OCI-LY7 (cell line): ENCODE data around the gene CRTC2. TPM values are rescaled to one million over a fixed set of nuclear protein-coding genes. Genes with fewer than 3 reads are reported as not detected.

Experiments
- BruUV-seq: library from RNA; stranded (reverse); fragments of 400-500 nt; replicated peaks from 2 replicates; lab custom pipeline; 2021; lab: Mats Ljungman, UMichigan
- CTCF ChIA-PET: fragments of 300-600 bp; sonication (Branson Sonifier 250); formaldehyde crosslinking; loops from one replicate; lab custom pipeline; 2022; ENCODE audit warnings: antibody characterized with exemption; ENCODE audit not compliant: unreplicated experiment; lab: Charles Lee
- POLR2A ChIA-PET: fragments of 300-600 bp; sonication (Branson Sonifier 250); formaldehyde crosslinking; loops from one replicate; lab custom pipeline; 2022; ENCODE audit warnings: antibody characterized with exemption; lab: Charles Lee
- DNase-seq: peaks from one replicate; pipeline ENCODE4 v3.0.0-alpha.2; 2015; ENCODE audit warnings: low spot score
- H2AFZ ChIP-seq: fragments of 200-600 bp; sonication (generic), shearing (Covaris generic); 2 replicates; pipeline ENCODE4 v1.6.1; 2014; ENCODE audit warnings: mild to moderate bottlenecking, antibody characterized with exemption, low read length, moderate library complexity
- H3K27ac ChIP-seq: fragments of 200-600 bp; sonication (generic); 2 replicates; pipeline ENCODE4 v1.5.1; 2014; ENCODE audit warnings: mixed run types, low read depth, mild to moderate bottlenecking, moderate library complexity, low read length, inconsistent platforms; ENCODE audit not compliant: poor library complexity, severe bottlenecking
- H3K36me3 ChIP-seq: fragments of 200-600 bp; sonication (generic); 2 replicates; pipeline ENCODE4 v1.6.1; 2014; ENCODE audit warnings: mild to moderate bottlenecking, antibody characterized with exemption, low read length, moderate library complexity, mixed read lengths; ENCODE audit not compliant: insufficient read depth
- H3K4me1 ChIP-seq: fragments of 200-600 bp; sonication (generic); 2 replicates; pipeline ENCODE4 v1.5.1; 2014; ENCODE audit warnings: mild to moderate bottlenecking, low read length; ENCODE audit not compliant: insufficient read depth, poor library complexity, severe bottlenecking
- H3K4me2 ChIP-seq: fragments of 200-600 bp; sonication (generic); 2 replicates; pipeline ENCODE4 v1.6.1; 2014; ENCODE audit warnings: mild to moderate bottlenecking, low read length
- H3K4me3 ChIP-seq: fragments of 200-600 bp; sonication (generic); 2 replicates; pipeline ENCODE4 v1.5.1; 2014; ENCODE audit warnings: mild to moderate bottlenecking, low read depth, low read length; ENCODE audit not compliant: poor library complexity, severe bottlenecking
- H3K79me2 ChIP-seq: fragments of 200-600 bp; sonication (generic); 2 replicates; pipeline ENCODE4 v1.6.1; 2016; ENCODE audit warnings: low read depth, mild to moderate bottlenecking, low read length, moderate library complexity, mixed read lengths; ENCODE audit not compliant: insufficient read depth
- H3K9me2 ChIP-seq: fragments of 200-600 bp; sonication (generic); 2 replicates; pipeline ENCODE4 v1.6.1; 2016; ENCODE audit warnings: mild to moderate bottlenecking, low read length, mixed read lengths; ENCODE audit not compliant: insufficient read depth
- H3K9me3 ChIP-seq: fragments of 200-600 bp; sonication (generic); 2 replicates; pipeline ENCODE4 v1.6.1; 2014; ENCODE audit warnings: mild to moderate bottlenecking, mixed run types, low read length, mixed read lengths
- H4K20me1 ChIP-seq: fragments of 200-600 bp; sonication (generic); 2 replicates; pipeline ENCODE4 v1.6.1; 2014; ENCODE audit warnings: mild to moderate bottlenecking, antibody characterized with exemption, low read length, moderate library complexity, mixed read lengths; ENCODE audit not compliant: insufficient read depth
- CTCF ChIP-seq: fragments of 200-600 bp; sonication (generic); conservative IDR thresholded peaks from 2 replicates; pipeline ENCODE4 v1.5.1; 2014; ENCODE audit warnings: mild to moderate bottlenecking, antibody characterized with exemption, low read length, moderate library complexity, mixed read lengths
- EZH2phosphoT487 ChIP-seq: fragments of 200-600 bp; sonication (generic); IDR thresholded peaks from 2 replicates; pipeline ENCODE4 v1.6.1; 2018; ENCODE audit warnings: low read depth, borderline replicate concordance, mild to moderate bottlenecking, mixed run types, antibody characterized with exemption, low read length, moderate library complexity, mixed read lengths
- intact Hi-C: fragments of 100-400 bp; cut with micrococcal nuclease; formaldehyde crosslinking; loops from one replicate; pipeline ENCODE4 v1.10.0; 2022; ENCODE audit not compliant: unreplicated experiment
- total RNA-seq, 2 experiments: library from RNA; depleted of rRNA in 1 of 2; stranded (reverse); fragments of >200 nt in 1 of 2; shearing (Covaris generic) in 1 of 2; gene quantifications; 2 replicates each; pipeline ENCODE4 v1.2.3, GENCODE V29; 2014 to 2022

The CRTC2 gene
- total RNA-seq, 2 experiments from 2014 or later, result 15.6 to 65.6 TPM

- TF ChIP-seq EZH2phosphoT487, result no peak
- TF ChIP-seq CTCF, result no peak
- peak within 1 kb of the TSS; percentile 77 for H3K27ac ChIP-seq
- POLR2A ChIA-PET, result interaction anchor here (0.9 to 1.9 kb wide), 7 partner anchors 8 to 220 kb away, joined by 3 to 5 read pairs (median 4); partner anchors contain the start of genes JTB and SLC39A1
- H3K9me3 ChIP-seq, result no peaks in the 10 kb centered on the region
- CTCF ChIA-PET, result interaction anchor here (0.6 to 1.7 kb wide), 7 partner anchors 8 to 454 kb away, joined by 3 to 6 read pairs (median 3); partner anchors contain the start of gene JTB
- peak within 1 kb of the TSS; percentile 64 for H3K4me2 ChIP-seq
- intact Hi-C loops, result loop anchor here (1.0 to 10.0 kb wide), 6 partner anchors 39 to 471 kb away; partner anchors contain the start of gene DENND4B
- no peaks in the 10 kb centered on the region for H3K9me2 ChIP-seq
- no peak for DNase-seq
- peak within 1 kb of the TSS; percentile 43 for H3K4me3 ChIP-seq
- H2AFZ ChIP-seq, result peak within 1 kb of the TSS; percentile 98
- H3K4me1 ChIP-seq, result peaks cover 37% of the 10 kb centered on the region
- peaks cover 5% of the 10 kb centered on the region for H3K36me3 ChIP-seq
- no TSS peak for BruUV-seq
- peaks cover 6% of the 10 kb centered on the region for H3K79me2 ChIP-seq
- H4K20me1 ChIP-seq, result no peaks in the 10 kb centered on the region
These were observed 27.7 kb upstream of the CRTC2 start, which contains the start of gene RAB13 for GRCh38 chr1:153985941-153986761. Gene RAB13, minus strand, starts transcription at chr1:153986339. Its CDS starts 103 bp downstream, at chr1:153986236.

GRCh38 chr1:153985341-153985912 is 27.0 kb upstream of the CRTC2 start:
- H4K20me1 ChIP-seq, result no peaks in the 10 kb centered on the region
- peak overlapping the region; percentile 98; the same call in 1 of the 2 replicates for H2AFZ ChIP-seq
- H3K4me2 ChIP-seq, result no peak overlapping the region; the same call in 1 of the 2 replicates
- no peak for TF ChIP-seq CTCF
- no peak for TF ChIP-seq EZH2phosphoT487
- no TSS peak for BruUV-seq
- no peak overlapping the region for H3K27ac ChIP-seq
- intact Hi-C loops, result loop anchor here (10.0 kb wide), 1 partner anchor 471 kb away; no protein-coding TSS in a partner anchor
- H3K9me2 ChIP-seq, result no peaks in the 10 kb centered on the region
- CTCF ChIA-PET, result interaction anchor here (0.8 kb wide), 1 partner anchor 187 kb away, joined by 3 read pairs; no protein-coding TSS in a partner anchor
- no peaks in the 10 kb centered on the region for H3K79me2 ChIP-seq
- no peaks in the 10 kb centered on the region for H3K9me3 ChIP-seq
- no peaks in the 10 kb centered on the region for H3K36me3 ChIP-seq
- H3K4me1 ChIP-seq, result peaks cover 37% of the 10 kb centered on the region
- no peak for DNase-seq
- H3K4me3 ChIP-seq, result no peak overlapping the region
- POLR2A ChIA-PET, result interaction anchor here (1.0 to 1.8 kb wide), 3 partner anchors 8 to 22 kb away, joined by 4 to 5 read pairs (median 5); partner anchors contain the start of genes JTB and SLC39A1
